HG03066 (cell line): ENCODE data around the gene OR10K1.
"Not testable (repeated sequence)": the region's sequence is repeated elsewhere in the genome, so short reads cannot be mapped to it uniquely, and the experiment has no call there.

Source experiments
- ATAC-seq: cut with Tn5 transposase; IDR thresholded peaks from one replicate; pipeline ENCODE4 v1.9.1; 2021; ENCODE audit warnings: low read depth; ENCODE audit not compliant: unreplicated experiment

The OR10K1 gene, protein sequence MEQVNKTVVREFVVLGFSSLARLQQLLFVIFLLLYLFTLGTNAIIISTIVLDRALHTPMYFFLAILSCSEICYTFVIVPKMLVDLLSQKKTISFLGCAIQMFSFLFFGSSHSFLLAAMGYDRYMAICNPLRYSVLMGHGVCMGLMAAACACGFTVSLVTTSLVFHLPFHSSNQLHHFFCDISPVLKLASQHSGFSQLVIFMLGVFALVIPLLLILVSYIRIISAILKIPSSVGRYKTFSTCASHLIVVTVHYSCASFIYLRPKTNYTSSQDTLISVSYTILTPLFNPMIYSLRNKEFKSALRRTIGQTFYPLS

DNA sequence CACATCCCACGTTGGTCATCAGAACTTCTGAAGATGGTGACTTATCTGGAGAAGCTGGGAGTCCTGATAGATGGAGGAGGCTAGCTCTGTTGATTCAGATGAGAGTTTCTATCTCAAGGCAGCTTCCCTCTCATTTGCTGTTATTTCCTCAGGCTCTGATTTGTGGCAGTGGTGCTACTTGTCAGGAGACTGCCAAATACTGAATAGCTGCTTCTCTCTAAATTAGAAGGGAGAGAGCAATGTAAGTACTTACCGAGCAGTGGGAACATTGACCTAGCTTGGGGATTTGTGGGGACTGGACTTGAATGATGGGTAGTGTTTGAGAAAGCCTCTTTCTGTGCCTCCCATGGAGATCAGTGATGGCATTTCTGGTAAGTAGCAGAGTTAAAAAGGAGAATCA lies at the start of gene OR10K1:
OR10K1 (plus strand) TSS at position 301 of the 400 bp plus-strand sequence. CDS start 3,728 bp downstream, outside the sequence.
- no peak for ATAC-seq

DNA sequence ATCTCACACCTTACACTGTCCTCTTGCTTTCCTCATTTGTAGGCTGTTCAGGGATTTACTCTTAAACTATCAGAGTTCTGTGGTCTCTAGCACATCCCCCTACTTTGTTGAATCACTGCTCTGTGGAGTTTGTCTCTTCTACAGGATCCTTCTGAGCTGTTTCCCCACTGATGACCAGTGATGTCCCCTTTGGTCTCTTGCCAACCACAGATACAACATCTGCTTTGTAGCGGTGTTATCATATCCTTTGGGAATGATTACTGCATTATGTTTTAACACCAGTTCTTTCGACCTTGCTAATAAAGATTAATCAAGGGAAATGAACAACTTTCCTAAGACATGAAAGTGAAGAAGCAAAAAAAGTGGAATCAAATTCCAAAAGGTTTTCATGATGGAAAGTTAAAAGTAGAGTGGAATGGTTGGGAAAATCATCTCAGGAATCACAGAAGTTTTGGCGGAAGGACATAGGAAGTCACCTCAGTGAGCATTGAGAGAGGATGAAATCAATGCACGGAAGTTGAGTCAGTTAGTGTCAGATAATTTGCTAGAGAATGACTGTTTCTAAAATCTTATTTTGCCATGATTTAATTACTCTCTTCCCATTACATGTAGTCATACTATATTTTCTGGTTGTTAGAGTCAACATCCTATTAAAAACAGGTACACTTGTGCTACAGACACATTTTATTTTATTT lies 46.8 kb upstream of the OR10K1 start:
- ATAC-seq = no peak

DNA sequence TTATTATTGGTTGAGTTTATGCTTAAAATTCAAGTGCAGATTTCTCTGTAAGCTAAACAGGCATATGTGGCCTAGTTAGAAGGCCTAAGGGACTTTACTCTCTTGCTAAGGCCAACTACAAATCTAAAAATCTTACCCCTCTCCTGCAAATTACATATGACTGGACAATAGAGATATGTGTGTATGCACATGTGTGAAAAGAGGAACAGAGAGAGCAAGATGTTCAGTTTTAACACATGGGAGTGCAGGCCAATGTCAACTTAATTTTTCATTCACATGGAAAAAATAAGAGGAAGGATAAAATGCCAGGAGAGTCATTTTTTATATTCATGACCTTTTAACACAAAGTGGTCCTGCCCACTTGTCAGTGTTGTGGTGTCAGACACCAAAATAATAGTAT lies 44.0 kb upstream of the OR10K1 start:
- no peak for ATAC-seq

DNA sequence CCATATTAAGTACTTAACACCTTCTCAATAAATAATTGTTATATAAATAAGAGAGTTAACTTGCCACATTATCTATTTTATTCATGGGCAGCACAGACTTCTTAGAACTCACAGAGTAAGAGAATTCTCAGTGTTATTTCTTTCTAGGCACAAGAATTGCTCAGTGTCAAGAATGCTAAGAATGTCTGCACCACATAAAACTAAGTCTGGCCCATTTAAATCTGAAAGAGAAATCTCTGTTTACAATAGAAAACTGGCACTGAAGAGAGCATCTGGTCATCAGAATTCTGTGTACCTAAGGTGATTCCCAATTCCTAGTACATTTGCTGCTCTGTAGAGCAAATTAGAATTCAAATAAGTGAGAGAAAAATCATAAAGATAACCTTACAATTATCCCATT lies 39.4 kb upstream of the OR10K1 start:
- ATAC-seq = no peak

DNA sequence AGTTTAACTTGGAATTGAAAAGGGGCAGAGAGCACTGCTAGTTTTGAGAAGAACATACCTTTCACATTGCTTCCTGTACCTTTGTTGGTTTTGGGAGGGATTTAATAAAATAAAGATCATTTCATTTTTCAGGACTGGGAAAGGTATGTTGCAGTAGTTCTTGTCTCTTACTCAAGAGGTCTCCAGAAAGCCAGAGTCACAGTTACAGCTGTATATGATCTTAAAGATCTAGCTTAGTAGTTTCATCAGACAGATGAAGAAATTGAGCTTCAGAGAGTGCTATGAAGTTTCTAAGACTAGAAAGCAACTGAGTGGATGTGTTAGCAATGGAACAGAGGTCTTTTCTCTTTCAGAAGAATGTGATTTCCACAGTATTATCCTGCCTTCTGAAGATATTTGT lies 36.6 kb upstream of the OR10K1 start:
- no peak for ATAC-seq

DNA sequence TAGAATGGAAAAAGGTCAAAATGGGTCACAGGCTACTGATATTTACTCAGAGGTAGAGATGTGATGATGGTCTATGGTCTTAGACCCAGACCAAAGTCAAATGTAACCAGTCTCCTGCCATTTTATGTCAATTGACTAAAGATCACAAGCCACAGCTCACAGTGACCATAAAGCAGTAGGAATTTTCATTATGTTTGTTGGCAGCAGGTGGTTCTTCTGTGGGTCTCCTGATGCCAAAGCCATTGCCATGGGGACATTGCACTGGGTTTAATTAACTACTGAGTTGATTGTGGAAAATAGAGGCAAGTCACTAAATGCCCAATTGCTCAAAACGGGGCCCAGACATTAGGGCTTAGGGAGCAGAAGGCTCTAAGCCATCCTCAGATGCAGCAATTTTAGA lies 35.5 kb upstream of the OR10K1 start, which contains the start of gene OR10K2:
OR10K2 (minus strand) TSS at position 101 of the 400 bp plus-strand sequence. CDS start 5,371 bp downstream, outside the sequence.
- ATAC-seq = no peak

DNA sequence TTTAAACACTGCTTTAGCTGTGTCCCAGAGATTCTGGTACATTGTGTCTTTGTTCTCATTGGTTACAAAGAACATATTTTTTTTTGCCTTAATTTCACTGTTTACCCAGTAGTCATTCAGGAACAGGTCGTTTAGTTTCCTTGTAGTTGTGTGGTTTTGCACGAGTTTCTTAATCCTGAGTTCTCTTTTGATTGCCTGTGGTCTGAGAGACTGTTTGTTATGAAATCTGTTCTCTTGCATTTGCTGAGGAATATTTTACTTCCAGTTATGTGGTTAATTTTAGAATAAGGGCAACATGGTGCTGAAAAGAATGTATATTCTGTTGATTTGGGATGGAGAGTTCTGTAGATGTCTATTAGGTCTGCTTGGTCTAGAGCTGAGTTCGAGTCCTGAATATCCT lies 31.5 kb upstream of the OR10K1 start:
- ATAC-seq = not testable (repeated sequence)

DNA sequence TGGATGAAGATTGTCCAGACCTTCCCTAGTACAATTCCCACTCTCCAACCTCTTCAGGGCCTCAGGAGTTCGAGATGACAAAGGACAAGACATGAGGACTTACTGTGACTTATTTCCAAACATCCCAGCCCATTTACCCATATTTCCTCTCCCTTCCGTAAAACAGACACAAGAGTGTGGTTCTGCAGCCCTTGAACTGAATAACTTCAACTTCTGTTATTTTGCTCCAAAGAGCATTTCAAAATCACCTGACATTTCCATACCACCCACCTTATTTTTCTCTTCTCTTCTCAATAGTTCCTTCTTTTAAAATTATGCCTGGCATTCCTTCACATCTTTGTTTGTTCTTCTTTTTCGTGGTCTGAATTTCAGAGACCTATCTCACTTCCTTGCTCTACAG lies 26.9 kb upstream of the OR10K1 start:
- no peak for ATAC-seq

DNA sequence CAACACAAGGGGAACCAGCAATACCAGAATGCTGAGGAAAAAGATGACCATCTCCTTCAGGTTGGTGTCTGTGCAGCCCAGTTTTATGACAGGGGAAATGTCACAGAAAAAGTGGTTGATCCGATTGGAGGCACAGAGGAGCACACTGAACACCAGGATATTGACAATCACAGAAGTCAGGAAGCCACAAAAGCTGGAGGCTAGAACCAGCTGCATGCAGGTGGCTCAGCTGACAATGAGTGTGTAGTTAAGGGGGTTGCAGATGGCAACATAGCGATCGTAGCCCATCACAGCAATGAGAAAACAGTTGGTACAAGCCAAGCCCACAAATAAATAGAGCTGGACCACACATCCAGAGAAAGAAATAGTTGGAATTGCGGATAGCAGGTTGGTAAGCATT lies 16.3 kb upstream of the OR10K1 start:
- no peak for ATAC-seq

DNA sequence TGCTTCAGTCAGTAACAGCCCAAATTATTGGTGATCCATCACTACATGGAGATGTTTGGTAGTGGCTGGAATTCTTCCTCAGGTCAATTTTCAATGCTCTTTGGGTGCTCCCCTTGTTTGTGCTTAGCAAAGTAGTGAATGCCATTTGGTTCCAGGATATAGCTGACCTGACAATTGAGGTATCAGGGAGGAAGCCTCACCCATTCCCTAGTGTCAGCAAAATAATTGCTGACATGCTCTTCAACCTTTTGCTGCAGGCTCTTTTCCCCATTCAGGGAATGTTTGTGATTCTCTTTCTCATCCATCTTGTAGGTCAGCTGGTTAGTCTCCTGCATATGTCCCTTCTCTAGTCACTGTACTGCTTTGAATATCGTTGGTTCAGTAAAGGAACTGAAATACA lies 7.1 kb upstream of the OR10K1 start:
- ATAC-seq = no peak

DNA sequence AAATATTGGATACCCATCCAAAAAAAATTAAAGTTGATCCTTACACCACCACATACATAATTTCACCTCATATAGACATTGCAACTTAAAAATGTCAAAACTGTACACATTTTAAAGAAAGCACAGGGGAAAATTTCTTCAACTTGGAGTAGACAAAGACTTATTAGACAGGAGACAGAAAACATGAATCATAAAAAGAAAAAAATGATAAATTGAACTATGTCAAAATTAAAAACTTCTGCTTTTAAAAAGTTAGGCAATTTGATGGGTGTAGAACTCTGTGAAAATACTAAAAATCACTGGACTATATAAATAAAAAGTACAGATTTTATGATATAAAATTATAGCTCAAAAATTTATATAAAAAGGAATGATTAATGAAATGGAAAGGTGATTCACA lies 4.4 kb upstream of the OR10K1 start:
- ATAC-seq = no peak

DNA sequence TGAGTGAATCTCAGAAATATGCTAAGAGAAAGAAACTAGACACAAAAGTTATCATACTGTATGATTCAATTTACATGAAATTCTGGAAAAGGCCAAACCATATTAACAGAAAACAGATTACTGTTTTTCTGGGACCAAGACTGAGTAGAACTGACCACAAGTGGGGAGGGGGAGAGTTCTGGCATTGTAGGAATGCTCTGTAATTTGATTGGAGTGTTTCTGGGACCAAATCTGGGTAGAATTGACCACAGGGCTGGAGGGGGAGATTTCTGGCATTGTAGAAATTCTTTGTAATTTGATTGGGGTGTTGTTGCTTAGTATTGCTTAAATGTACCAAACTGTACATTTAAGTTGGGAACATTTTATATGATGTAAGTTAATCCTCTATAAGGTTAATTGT lies 3.4 kb upstream of the OR10K1 start:
- no peak for ATAC-seq

DNA sequence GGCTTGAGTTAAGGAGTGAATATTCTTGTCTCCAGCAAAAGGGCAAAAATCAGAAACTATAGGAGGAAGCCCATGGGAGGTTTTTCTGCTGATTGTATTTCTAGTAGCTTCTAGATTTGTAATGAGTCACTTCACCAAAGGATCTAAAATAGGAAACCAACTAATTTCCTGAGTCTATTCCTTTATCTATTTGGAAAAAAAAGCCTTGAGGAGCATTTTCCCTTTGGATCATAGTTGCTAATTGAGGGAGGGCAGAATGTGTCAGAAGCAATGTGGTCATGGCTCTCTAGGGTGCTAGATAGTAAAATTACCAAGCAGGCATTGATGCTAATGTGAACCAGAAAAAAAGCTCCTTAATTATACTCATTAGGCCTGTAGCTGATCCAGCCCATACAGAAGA lies 10.3 kb downstream of the OR10K1 start, which contains the start of gene OR10R2:
OR10R2 (plus strand) TSS at position 301 of the 400 bp plus-strand sequence. CDS start 106 bp downstream, outside the sequence.
- no peak for ATAC-seq

DNA sequence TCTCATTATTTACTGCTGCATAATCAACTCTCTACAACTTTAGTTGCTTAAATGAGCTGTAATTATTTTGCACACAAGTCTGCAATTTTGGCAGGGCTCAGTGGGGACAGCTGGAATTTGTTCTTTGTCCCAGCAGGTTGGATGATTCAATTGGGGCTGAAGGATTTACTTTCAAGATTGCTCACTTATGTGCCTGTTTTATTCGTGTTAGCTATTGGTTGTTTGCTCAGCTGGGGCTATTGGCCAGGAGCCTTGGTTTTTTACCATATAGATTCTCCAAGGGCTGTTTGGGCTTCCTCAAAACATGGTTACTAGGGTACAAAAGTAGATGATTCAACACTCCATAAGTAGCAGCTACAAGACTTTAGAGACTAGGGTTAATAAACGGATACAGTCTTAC lies 23.8 kb downstream of the OR10K1 start:
- ATAC-seq = no peak

DNA sequence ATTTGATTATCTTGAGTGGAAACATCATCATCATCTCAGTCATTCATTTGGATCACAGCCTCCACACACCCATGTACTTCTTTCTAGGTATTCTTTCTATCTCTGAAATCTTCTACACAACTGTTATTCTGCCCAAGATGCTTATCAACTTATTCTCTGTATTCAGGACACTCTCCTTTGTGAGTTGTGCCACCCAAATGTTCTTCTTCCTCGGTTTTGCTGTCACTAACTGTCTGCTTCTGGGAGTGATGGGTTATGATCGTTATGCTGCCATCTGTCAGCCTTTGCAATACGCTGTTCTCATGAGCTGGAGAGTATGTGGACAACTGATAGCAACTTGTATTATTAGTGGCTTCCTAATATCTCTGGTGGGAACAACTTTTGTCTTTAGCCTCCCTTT lies 29.7 kb downstream of the OR10K1 start:
- ATAC-seq = no peak

DNA sequence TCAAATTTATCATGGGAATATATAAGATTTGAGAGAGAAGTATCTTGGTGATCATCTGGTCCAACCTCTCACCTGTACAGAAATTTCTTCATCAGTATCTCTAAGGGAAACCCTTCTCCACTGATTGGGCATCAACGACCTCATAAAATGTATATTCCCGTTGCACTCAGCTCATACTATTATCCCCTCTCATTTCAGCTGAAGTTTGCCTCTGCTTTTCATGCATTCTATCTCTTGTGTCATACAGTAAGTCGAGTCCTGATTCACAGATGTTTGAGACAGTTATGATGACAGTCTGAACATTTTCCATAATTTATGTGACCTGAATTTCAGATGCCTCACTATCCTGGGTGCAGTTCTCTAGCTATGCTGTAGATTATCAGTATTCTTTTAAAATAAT lies 31.4 kb downstream of the OR10K1 start:
- ATAC-seq = no peak

DNA sequence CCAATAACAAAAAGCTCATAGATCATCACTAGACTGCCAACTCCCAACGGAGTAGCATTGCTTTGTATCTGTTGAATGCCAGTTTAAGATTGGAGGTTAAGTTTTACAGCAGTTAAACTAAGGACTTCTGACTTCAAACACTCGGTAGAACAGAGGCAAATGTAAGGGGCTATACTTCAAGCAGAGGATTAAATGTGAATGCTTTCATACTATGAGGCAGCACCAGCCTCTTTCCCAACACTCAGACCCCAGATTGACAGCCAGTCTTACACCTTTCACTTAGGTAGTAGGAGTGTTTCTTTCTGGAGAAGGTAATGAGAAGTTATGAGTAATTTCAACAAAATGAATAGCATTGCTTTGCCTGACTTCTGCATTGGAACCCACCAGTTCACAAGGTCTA lies 33.2 kb downstream of the OR10K1 start:
- no peak for ATAC-seq

DNA sequence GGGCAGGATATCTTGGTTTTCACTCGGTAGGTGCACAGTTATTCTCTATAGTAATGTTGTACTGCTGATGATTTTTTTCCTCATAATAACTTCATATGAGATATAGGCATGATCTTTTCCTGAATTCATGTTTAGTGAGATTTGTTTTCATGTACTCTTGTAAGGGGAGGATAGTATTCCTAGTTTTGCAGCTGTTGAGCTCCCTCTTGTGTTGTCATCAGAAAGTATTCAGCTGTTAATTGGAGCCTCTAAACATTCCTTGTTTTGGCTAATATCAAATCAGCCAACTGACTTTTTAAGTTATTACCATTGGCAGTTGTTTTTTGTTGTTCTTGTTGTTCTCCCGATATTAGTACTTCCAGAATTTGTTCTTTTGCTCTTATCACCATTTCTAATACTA lies 34.7 kb downstream of the OR10K1 start:
- no peak for ATAC-seq

DNA sequence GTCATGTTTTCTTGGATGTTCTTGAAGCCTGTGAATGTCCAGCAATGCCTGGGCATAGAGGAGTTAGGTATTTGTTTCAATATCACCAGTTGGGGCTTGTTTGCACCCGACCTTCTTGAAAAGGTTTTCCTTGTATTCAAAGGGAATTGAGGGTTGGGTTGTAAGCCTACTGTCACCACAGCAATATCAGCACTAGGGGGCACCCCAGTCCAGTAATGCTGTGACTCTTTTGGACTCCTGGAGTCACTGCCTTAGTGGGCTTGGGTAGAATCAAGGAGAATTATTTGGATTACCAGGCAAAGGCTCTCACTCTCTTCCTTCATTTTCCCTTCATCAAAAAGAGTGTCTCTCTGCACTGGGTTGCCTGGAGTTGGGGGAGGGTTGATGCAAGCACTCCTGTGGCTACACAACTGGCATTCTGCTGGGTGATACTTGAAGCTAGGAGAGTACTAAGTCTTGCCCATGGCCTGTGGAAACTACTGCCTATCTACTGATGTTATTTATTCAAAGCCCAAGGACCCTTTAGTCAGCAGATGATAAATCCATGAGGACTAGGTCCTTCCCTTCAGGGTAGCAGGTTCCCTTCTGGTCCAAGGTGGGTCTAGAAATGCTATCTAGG lies 44.8 kb downstream of the OR10K1 start:
- no peak for ATAC-seq

DNA sequence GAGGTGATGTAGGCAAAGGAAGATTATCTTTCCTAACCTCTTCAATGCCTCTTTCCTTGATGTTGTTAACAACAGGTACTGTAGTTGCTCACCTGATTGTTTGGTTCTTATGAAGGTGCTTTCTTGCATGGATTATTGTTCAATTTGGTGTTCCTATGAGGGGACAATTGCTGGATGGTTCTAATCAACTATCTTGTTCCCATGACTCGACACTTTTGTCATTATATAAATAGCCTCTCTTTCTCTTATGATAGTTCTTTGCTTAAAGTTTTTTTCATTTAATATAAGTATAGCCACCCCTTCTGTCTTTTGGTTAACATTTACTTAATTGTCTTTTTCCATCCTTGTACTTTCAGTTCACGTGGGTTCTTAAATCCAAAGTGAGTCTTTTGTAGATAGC lies 45.9 kb downstream of the OR10K1 start:
- ATAC-seq = no peak

DNA sequence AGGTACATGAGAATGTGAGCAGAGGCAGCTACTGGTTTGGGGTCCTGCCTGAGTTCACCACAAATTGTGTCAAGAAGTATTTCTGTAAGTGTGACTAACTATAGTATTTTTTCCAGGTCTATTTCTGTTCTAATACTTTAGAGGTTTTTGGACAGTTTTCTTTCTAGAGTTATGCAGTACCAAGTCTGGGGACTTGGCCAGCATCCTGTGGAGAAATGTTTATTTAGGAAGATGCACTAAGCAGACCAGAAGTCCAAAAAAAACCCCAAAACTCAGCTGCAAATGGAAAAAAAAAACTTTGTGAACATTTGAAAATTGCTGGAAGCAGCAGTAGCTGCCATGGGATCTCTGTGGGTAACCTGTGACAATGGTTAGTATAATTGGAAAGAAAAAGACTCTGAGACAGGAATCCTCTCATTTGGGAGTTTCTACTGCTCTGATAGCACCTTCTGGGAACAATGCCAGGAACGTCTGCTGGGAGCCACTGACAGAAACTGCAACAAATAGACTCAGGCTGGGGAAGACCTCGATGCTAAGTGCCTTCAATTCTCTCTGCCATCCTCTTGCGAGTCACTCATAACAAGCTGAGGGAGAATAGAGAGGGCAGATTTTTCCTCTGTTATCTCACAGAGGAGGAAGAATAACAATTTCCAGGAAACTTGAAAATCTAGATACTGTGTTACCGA lies 48.0 kb downstream of the OR10K1 start:
- no peak for ATAC-seq
